ENCODE measurements around the gene PIN4.

GRCh38 chrX:72158773-72159172 is 22.8 kb upstream of the PIN4 start:
- TF ChIP-seq CTCF (IDR thresholded peaks at IDR 0.05; ENCODE audit: insufficient read depth, low read depth, low read length) (no peak), EZH2 (IDR thresholded peaks at IDR 0.05; ENCODE audit: insufficient read depth, low read length) (no peak)
